Measurements from ENCODE around the gene PNMA3.
A peak's percentile ranks its signal among the peaks of the same experiment; 100 is the strongest.
"Not testable (repeated sequence)": the region's sequence is repeated elsewhere in the genome, so short reads cannot be mapped to it uniquely, and the experiment has no call there.

Gene PNMA3

GRCh38 chrX:153055871-153056749 lies at the start of gene PNMA3:
Gene PNMA3 (plus strand): TSS chrX:153056470. CDS start chrX:153057056, 586 bp downstream.
- ATAC-seq = no peak
- DNase-seq = no peak

- not testable (repeated sequence) for ATAC-seq, DNase-seq
Observed at GRCh38 chrX:153017174-153017573, 39.1 kb upstream of the PNMA3 start.

GRCh38 chrX:153019166-153019565 lies 37.1 kb upstream of the PNMA3 start:
- ATAC-seq = no peak

GRCh38 chrX:153026501-153026900 lies 29.8 kb upstream of the PNMA3 start:
- not testable (repeated sequence) for ATAC-seq

More at GRCh38 chrX:153019166-153019565, 37.1 kb upstream of the PNMA3 start:
- no peak for DNase-seq

GRCh38 chrX:153028487-153028886 lies 27.8 kb upstream of the PNMA3 start:
- DNase-seq, ATAC-seq: not testable (repeated sequence)

More at GRCh38 chrX:153026501-153026900, 29.8 kb upstream of the PNMA3 start:
- DNase-seq = not testable (repeated sequence)

- DNase-seq = no peak
Observed at GRCh38 chrX:153029162-153029561, 27.1 kb upstream of the PNMA3 start.

GRCh38 chrX:153029875-153030274 lies 26.4 kb upstream of the PNMA3 start:
- ATAC-seq = no peak
- no peak for DNase-seq

More at GRCh38 chrX:153029162-153029561, 27.1 kb upstream of the PNMA3 start:
- no peak for ATAC-seq

GRCh38 chrX:153030801-153031200 lies 25.5 kb upstream of the PNMA3 start:
- ATAC-seq = no peak
- no peak for DNase-seq

- DNase-seq (peak; percentile 77), ATAC-seq (peak; percentile 64)
Observed at GRCh38 chrX:153032397-153033118, 23.7 kb upstream of the PNMA3 start.

GRCh38 chrX:153049093-153049492 lies 7.2 kb upstream of the PNMA3 start:
- DNase-seq (no peak), ATAC-seq (no peak)

GRCh38 chrX:153052534-153052933 lies 3.7 kb upstream of the PNMA3 start:
- no peak for ATAC-seq

GRCh38 chrX:153057281-153057680 lies 1.0 kb downstream of the PNMA3 start:
- no peak for DNase-seq
- no peak for ATAC-seq

More at GRCh38 chrX:153052534-153052933, 3.7 kb upstream of the PNMA3 start:
- DNase-seq = no peak

- ATAC-seq (no peak), DNase-seq (no peak)
Observed at GRCh38 chrX:153059191-153060094, 3.2 kb downstream of the PNMA3 start.

- no peak for DNase-seq
- no peak for ATAC-seq
Observed at GRCh38 chrX:153060095-153060445, 3.8 kb downstream of the PNMA3 start.

GRCh38 chrX:153061732-153062131 lies 5.5 kb downstream of the PNMA3 start:
- DNase-seq = no peak

GRCh38 chrX:153063315-153063714 lies 7.0 kb downstream of the PNMA3 start:
- DNase-seq = no peak
- ATAC-seq = no peak

More at GRCh38 chrX:153061732-153062131, 5.5 kb downstream of the PNMA3 start:
- ATAC-seq = no peak

GRCh38 chrX:153064061-153064460 lies 7.8 kb downstream of the PNMA3 start:
- no peak for DNase-seq
- no peak for ATAC-seq

GRCh38 chrX:153065389-153065788 lies 9.1 kb downstream of the PNMA3 start:
- ATAC-seq (no peak), DNase-seq (no peak)

- ATAC-seq = not testable (repeated sequence)
Observed at GRCh38 chrX:153066402-153066801, 10.1 kb downstream of the PNMA3 start.

GRCh38 chrX:153071909-153072583 lies 15.8 kb downstream of the PNMA3 start, which contains the start of gene PNMA6A:
Gene PNMA6A (plus strand): TSS chrX:153072454. CDS start chrX:153073063, 609 bp downstream.
- ATAC-seq = peak; percentile 70
- DNase-seq = not testable (repeated sequence)

More at GRCh38 chrX:153066402-153066801, 10.1 kb downstream of the PNMA3 start:
- not testable (repeated sequence) for DNase-seq

- not testable (repeated sequence) for DNase-seq, ATAC-seq
Observed at GRCh38 chrX:153073331-153073730, 17.1 kb downstream of the PNMA3 start.
